Right hindlimb (tissue), 1 donor: ENCODE data around the gene KRT78.

ENCODE experiments used
- DNase-seq: peaks from one replicate; pipeline ENCODE4 v3.0.0-alpha.2; 2018

Gene KRT78

GRCh38 chr12:52837781-52838608, 10.8 kb downstream of the KRT78 start:
- DNase-seq, result no peak

- no peak for DNase-seq
Measured at GRCh38 chr12:52837413-52837741, 11.4 kb downstream of the KRT78 start.

GRCh38 chr12:52836491-52837412, 12.0 kb downstream of the KRT78 start:
- DNase-seq, result no peak

GRCh38 chr12:52836042-52836466, 12.7 kb downstream of the KRT78 start:
- DNase-seq, result no peak

GRCh38 chr12:52835271-52836041, 13.3 kb downstream of the KRT78 start:
- DNase-seq, result no peak

GRCh38 chr12:52834727-52835001, 14.1 kb downstream of the KRT78 start:
- no peak for DNase-seq

GRCh38 chr12:52833922-52834726, 14.7 kb downstream of the KRT78 start, which contains the start of gene KRT79:
Gene KRT79 (minus strand): TSS chr12:52834311. CDS start chr12:52834260, 51 bp downstream.
- DNase-seq, result no peak

GRCh38 chr12:52832985-52833905, 15.5 kb downstream of the KRT78 start:
- DNase-seq, result no peak

- no peak for DNase-seq
Measured at GRCh38 chr12:52832451-52832850, 16.3 kb downstream of the KRT78 start.

GRCh38 chr12:52831251-52831650, 17.5 kb downstream of the KRT78 start:
- no peak for DNase-seq

- no peak for DNase-seq
Measured at GRCh38 chr12:52829986-52830770, 18.6 kb downstream of the KRT78 start.

GRCh38 chr12:52828591-52829021, 20.2 kb downstream of the KRT78 start:
- DNase-seq, result no peak

GRCh38 chr12:52828156-52828555, 20.6 kb downstream of the KRT78 start:
- DNase-seq, result no peak

- DNase-seq, result no peak
Measured at GRCh38 chr12:52827499-52828090, 21.2 kb downstream of the KRT78 start.

GRCh38 chr12:52826611-52827498, 21.9 kb downstream of the KRT78 start:
- no peak for DNase-seq

GRCh38 chr12:52825961-52826360, 22.8 kb downstream of the KRT78 start:
- no peak for DNase-seq

- DNase-seq, result no peak
Measured at GRCh38 chr12:52824741-52825410, 23.9 kb downstream of the KRT78 start.

- DNase-seq, result no peak
Measured at GRCh38 chr12:52823761-52824450, 24.9 kb downstream of the KRT78 start.
